ENCODE results near the gene STUM. TPM values are rescaled to one million over a fixed set of nuclear protein-coding genes. Genes with fewer than 3 reads are reported as not detected.

STUM gene
- total RNA-seq, 3 donors from 2014 or later, result 1.1 to 7.2 (median 2.2) TPM

DNA sequence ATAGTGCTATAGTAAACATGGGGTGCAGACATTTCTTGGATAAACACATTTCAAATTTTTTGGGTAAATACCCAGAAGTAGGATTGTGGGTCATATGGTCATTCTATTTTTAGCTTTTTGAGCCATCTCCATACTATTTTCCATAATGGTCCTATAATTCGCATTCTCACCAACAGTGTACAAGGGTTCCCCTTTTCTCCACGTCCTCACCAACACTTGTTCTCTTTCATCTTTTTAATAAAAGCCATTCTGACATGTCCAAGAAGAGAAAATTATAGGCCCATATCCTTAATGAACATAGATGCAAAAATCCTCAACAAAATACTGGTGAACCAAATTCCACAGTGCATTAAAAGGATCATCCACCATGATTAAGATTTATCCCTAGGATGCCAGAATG is 8.9 kb downstream of the STUM start:
- DNase-seq (ENCODE audit: low spot score in 2 of 2), result no peak
- intact Hi-C loops (cut with DNase I; ENCODE audit: low total_unique reads), result loop anchor here (10.0 kb wide), 1 partner anchor 1263 kb away; no protein-coding TSS in a partner anchor
- no peak for TF ChIP-seq POLR2AphosphoS5 (IDR thresholded peaks at IDR 0.05)
- TF ChIP-seq POLR2A (IDR thresholded peaks at IDR 0.05), result no peak
- TF ChIP-seq, protein P1, sequence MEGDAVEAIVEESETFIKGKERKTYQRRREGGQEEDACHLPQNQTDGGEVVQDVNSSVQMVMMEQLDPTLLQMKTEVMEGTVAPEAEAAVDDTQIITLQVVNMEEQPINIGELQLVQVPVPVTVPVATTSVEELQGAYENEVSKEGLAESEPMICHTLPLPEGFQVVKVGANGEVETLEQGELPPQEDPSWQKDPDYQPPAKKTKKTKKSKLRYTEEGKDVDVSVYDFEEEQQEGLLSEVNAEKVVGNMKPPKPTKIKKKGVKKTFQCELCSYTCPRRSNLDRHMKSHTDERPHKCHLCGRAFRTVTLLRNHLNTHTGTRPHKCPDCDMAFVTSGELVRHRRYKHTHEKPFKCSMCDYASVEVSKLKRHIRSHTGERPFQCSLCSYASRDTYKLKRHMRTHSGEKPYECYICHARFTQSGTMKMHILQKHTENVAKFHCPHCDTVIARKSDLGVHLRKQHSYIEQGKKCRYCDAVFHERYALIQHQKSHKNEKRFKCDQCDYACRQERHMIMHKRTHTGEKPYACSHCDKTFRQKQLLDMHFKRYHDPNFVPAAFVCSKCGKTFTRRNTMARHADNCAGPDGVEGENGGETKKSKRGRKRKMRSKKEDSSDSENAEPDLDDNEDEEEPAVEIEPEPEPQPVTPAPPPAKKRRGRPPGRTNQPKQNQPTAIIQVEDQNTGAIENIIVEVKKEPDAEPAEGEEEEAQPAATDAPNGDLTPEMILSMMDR (IDR thresholded peaks at IDR 0.05), result no peak
- Histone ChIP-seq H3K27ac (no peak overlapping the region), H3K4me1 (no peaks in the 10 kb centered on the region), H3K4me3 (no peak overlapping the region), H3K27me3 (no peaks in the 10 kb centered on the region), H3K36me3 (no peaks in the 10 kb centered on the region), H3K9me3 (no peaks in the 10 kb centered on the region)

DNA sequence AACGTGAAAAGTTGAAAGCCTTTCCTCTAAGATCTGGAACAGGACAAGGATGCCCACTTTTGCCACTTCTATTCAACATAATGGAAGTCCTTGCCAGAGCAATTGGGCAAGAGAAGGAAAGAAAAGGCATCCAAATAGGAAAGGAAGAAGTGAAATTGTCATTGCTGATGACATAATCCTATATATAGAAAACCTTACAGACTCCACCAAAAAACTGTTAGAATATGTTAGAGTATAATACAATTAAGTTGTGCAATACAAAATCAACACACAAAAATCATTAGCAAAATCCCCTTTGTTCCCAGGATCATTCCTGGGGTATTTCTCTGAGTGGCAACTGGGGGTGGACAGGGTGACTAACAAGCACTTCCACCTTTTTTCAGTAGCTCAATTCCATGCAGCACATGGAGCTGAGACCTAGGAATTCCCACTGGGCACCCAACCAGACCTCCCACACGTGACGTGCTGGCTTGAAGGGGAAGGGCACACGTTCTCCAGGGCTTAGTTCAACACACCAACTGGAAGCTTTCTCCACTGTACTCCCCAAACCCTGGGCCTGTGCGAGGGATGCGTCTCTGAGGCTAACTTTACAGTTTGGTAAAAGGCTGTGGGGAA is 9.6 kb downstream of the STUM start:
- no peaks in the 10 kb centered on the region for H3K9me3 ChIP-seq
- no peaks in the 10 kb centered on the region for H3K4me1 ChIP-seq
- H3K27me3 ChIP-seq, result no peaks in the 10 kb centered on the region
- intact Hi-C loops (cut with DNase I; ENCODE audit: low total_unique reads), result loop anchor here (10.0 kb wide), 1 partner anchor 1263 kb away; no protein-coding TSS in a partner anchor
- H3K27ac ChIP-seq, result no peak overlapping the region
- DNase-seq (ENCODE audit: low spot score in 2 of 2), result no peak
- H3K36me3 ChIP-seq, result no peaks in the 10 kb centered on the region
- TF ChIP-seq, protein P1 (IDR thresholded peaks at IDR 0.05), result no peak
- TF ChIP-seq POLR2AphosphoS5 (IDR thresholded peaks at IDR 0.05) (no peak), POLR2A (IDR thresholded peaks at IDR 0.05) (no peak)
- H3K4me3 ChIP-seq, result no peak overlapping the region

DNA sequence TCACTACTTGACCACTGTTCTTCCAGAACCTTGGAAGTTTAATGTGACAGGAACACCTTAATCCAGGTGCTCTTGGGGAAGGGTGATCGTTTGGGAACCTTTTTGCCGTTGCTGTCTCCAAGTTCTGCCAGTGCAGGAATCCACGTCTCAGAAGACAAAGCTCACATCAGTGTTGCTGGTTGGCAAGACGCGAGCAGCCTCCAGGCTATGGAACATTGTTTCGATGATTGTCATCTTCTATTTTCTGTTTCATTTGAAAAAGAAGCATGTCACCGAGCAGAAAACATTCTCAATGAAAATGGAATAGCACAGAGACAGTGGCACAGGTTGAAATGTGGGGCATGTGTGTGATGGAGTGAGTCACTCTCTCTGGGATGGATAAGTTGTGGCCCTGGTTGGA is 11.7 kb downstream of the STUM start:
- Histone ChIP-seq H3K36me3 (no peaks in the 10 kb centered on the region), H3K4me3 (no peak overlapping the region), H3K27ac (no peak overlapping the region), H3K9me3 (no peaks in the 10 kb centered on the region), H3K27me3 (no peaks in the 10 kb centered on the region), H3K4me1 (no peaks in the 10 kb centered on the region)
- no peak for TF ChIP-seq POLR2AphosphoS5 (IDR thresholded peaks at IDR 0.05)
- no peak for DNase-seq (ENCODE audit: low spot score in 2 of 2)
- intact Hi-C loops (cut with DNase I; ENCODE audit: low total_unique reads), result no loop called here

DNA sequence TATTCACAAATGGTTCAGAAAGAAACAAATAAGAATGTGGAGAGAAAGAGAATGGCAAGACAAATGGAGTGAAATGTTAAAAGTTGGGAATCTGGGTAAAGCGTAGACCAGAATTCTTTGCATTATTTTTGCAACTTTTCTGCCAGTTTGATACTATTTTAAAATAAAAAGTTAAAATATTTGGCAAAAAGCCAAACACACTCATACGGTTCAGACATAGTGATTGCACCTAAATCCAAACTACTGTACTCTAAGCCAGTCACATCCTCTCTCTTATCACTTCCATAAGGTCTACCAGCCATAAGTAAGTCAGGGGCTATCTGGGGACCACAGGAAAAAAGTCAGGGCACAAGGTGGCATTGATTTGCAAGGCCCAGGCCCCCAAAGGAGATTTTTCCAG is 14.4 kb downstream of the STUM start:
- Histone ChIP-seq H3K4me1 (peaks cover 0 to 3% of the 10 kb centered on the region in 2 donors), H3K27me3 (no peaks in the 10 kb centered on the region), H3K9me3 (no peaks in the 10 kb centered on the region), H3K36me3 (no peaks in the 10 kb centered on the region), H3K27ac (no peak overlapping the region), H3K4me3 (no peak overlapping the region)
- intact Hi-C loops (cut with DNase I; ENCODE audit: low total_unique reads), result no loop called here
- TF ChIP-seq POLR2A (IDR thresholded peaks at IDR 0.05), result no peak
- TF ChIP-seq, protein P1 (IDR thresholded peaks at IDR 0.05), result no peak
- no peak for TF ChIP-seq POLR2AphosphoS5 (IDR thresholded peaks at IDR 0.05)
- DNase-seq (ENCODE audit: low spot score in 2 of 2), result no peak

DNA sequence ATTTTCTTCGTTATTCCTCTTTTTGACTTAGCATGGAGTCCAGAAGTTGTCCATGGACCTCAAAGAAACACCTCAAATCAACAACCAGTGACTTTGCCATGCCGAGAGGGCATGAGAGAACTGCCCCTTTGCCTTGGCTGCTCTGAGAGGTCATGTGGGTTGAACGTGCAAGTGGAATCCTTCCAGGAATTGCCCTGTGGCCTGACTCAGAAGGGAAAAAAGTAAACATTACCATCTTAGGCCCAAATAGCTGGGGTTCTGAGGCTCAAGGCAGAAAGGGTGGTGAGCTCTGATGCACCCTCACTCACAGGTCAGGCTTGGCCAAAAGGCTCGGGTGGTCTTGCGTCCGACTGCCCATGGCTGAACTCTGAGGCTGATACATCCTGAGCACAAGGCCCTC is 15.1 kb downstream of the STUM start:
- TF ChIP-seq, protein P1 (IDR thresholded peaks at IDR 0.05), result no peak
- TF ChIP-seq POLR2A (IDR thresholded peaks at IDR 0.05) (no peak), POLR2AphosphoS5 (IDR thresholded peaks at IDR 0.05) (no peak)
- Histone ChIP-seq H3K27ac (no peak overlapping the region), H3K36me3 (no peaks in the 10 kb centered on the region), H3K27me3 (no peaks in the 10 kb centered on the region), H3K4me1 (peaks cover 0 to 3% of the 10 kb centered on the region in 2 donors), H3K9me3 (no peaks in the 10 kb centered on the region), H3K4me3 (no peak overlapping the region)
- DNase-seq (ENCODE audit: low spot score in 2 of 2), result no peak
- intact Hi-C loops (cut with DNase I; ENCODE audit: low total_unique reads), result no loop called here
